NCI-H1105 (cell line): ENCODE measurements around the gene ISM1.
A peak's percentile ranks its signal among the peaks of the same experiment; 100 is the strongest.

Experiments
- DNase-seq: peaks from one replicate; lab custom pipeline; 2025; lab: John Stamatoyannopoulos, UW

Gene ISM1

GRCh38 chr20:13256606-13257005, 35.5 kb downstream of the ISM1 start:
- no peak for DNase-seq

- DNase-seq, result peak; percentile 81
Observed at GRCh38 chr20:13259921-13260320, 38.8 kb downstream of the ISM1 start.

DNA sequence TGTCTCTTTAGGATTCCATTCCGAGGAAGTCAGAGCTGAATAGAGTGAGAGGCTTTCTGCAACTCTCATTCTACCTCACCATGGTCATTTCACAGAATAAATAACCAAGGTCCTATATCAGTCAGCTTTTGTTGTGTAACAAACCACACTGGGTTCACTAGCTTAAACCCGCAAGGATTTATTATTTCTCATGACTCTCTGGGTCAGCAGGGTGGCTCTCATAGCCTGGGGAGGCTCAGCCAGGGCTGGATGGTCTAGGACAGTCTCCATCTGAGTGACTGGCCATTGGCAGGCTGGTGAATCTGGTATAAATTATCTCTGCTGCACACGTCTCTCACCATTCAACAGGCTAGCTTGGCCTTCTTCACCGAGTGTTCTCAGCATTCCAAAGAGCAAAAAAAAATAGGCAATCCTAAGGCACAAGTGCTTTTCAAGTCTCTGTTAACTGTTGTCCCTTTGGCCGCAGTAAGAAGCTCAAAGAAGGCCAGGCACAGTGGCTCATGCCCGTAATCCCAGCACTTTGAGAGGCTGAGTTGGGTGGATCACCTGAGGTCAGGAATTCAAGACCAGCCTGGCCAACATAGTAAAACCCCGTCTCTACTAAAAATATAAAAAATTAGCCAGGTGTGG, 39.7 kb downstream of the ISM1 start:
- no peak for DNase-seq

DNA sequence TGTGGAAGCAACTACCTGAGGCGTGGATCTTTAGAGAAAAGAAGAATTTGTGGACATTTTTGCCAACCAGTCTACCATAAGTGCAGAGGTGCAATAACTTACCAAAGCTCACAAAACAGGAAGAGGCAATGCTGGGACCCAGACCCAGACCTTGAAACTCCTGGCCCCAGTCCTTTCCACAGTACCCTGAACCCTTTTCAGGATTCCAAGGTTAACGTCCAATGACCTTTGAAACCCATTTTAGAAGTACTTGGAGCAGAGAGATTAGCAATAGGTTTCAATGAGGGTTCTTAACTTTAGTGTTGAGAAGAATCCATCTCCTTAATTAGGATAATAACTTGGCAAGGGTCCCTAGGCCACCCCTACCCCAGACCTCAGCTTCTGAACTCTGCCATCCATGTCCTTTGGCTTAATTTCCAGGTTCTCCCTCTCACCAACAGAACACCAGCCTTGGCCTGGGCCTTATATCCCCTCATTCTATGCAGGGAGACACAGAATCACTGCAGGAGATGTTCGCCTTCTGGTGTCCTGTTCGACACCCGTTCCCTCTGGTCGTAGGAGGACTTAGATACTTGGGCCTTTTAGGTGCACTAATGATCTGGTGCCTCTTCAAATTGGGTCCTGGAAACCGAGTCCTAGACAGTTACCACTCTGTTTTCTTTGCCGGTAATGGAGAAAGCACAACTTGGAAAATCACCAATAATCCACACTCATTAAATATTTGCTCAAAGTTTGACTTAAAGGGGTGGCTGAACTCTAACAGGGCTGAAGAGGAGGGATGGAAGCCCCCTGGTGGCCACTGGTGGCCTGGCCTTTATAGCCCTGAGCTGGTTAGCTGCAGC, 40.6 kb downstream of the ISM1 start:
- peak; percentile 60 for DNase-seq

DNA sequence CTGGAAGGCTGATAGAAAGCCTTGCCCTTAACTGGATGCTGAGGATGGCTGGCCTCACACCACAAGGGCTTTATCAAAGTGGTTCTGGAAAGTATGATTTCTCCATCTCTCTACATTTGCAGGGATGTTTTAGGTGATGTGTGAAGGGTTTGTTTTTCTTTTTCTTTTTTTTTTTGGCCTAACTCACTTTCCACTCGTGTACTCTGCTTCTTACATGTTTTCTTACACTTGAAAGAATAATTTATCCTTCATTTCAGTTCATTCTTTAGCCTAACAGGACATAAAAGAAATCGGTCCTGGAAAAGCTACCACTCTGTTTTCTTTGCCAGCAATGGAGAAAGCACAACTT, 41.2 kb downstream of the ISM1 start:
- DNase-seq, result no peak

GRCh38 chr20:13262671-13263360, 41.7 kb downstream of the ISM1 start:
- DNase-seq, result peak; percentile 17

DNA sequence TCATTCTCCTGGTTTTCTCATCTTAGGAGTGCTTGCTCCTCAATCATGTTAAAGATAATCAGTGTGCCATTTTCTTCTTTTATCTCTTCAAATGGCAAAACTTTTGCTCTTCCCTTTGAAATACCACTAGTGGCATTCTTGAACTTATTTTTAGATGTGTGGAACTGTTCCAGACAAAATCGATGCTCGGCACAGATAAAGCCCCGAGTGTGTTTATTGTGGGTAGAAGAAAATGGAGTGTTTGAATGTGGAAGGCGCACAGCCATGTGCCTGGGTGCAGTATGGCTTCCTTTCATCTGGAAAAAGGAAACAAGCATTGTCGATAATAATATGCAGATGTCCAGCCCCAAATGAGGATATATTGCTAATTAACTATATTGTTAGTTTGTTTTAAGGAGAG, 42.4 kb downstream of the ISM1 start:
- DNase-seq, result no peak

GRCh38 chr20:13264907-13265306, 43.8 kb downstream of the ISM1 start:
- no peak for DNase-seq

- no peak for DNase-seq
Observed at GRCh38 chr20:13265941-13266340, 44.9 kb downstream of the ISM1 start.

DNA sequence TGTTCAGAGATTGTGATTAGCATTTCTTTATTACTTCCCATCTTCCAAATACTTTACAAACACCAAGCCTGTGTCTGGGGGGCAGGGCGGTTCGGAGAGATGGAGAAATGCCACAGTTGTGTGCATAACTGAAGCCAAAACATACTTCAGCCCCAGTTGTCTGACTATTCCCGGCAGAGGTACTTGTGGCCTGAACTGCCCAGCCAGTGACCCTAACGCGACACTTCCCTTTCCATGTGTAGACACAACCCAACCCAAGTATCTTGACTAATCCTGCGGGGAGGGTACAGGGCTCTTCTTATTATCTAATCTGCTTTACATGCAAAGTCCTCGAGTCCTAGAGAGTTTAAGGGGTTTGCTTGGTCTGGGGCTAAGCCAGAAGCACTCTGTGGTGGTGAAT, 46.2 kb downstream of the ISM1 start:
- DNase-seq, result no peak

- no peak for DNase-seq
Observed at GRCh38 chr20:13268953-13269352, 47.9 kb downstream of the ISM1 start.

- no peak for DNase-seq
Observed at GRCh38 chr20:13270211-13270610, 49.1 kb downstream of the ISM1 start.

DNA sequence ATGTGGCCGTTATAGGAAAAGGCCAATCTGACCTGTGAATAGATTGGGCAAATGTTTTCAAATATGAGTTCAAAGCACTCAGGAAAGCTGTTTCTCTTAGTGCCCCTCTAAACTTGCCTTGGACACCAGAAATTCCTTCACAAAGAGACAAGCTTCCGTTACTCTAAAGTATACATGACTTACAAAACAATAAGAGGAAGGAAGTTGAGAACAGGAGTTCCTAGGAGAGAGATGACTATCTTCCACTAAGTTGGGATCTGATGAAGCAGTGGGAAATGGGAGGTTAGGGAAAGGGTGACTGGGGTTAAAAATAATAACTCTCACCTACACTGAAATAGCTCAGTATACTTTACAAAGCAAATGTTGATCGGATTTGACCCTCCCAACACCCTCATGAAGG, 50.0 kb downstream of the ISM1 start:
- DNase-seq, result no peak

- DNase-seq, result no peak
Observed at GRCh38 chr20:13271977-13272975, 51.2 kb downstream of the ISM1 start.

- DNase-seq, result peak; percentile 53
Observed at GRCh38 chr20:13274275-13274861, 53.3 kb downstream of the ISM1 start.

DNA sequence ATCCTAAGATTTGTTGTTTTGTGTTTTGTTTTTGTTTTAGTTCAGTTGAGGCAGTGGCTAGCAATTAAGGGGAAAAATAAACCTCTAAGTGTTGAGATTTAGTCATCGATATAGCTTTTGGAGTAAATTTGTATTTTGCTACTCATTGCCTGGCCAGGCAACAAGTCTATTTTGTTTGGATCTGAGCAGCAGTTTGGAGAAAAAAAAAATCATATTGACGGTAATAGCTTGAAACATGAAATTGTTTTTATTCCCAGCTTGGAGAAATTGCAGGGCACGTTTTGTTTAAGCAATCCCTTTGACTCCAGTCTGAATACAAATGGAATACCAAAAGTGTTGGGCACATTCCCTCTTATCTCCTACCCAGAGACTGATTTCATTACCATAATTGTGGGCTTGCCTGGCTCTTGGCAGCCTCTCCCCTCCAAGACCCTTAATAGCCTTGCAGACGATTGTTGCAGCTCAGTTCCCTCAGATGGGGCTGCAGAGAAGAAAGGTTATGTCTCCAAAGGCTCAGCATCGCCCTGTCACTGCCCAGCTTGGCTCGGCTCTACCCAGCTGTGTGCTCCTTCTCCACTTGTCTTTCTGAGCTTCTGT, 56.0 kb downstream of the ISM1 start:
- DNase-seq, result no peak

- DNase-seq, result no peak
Observed at GRCh38 chr20:13277663-13278295, 56.7 kb downstream of the ISM1 start.

- no peak for DNase-seq
Observed at GRCh38 chr20:13278812-13279570, 57.9 kb downstream of the ISM1 start.

- no peak for DNase-seq
Observed at GRCh38 chr20:13280609-13281324, 59.7 kb downstream of the ISM1 start.
